H1 (cell line): Measurements from ENCODE around the gene RGS16. TPM values are rescaled to one million over a fixed set of nuclear protein-coding genes. Genes with fewer than 3 reads are reported as not detected.

Experiments used
- CTCF ChIA-PET: fragments of 300-600 bp; sonication (Branson Sonifier 250); formaldehyde crosslinking; loops from one replicate; lab custom pipeline; 2021; ENCODE audit not compliant: partially characterized antibody; lab: Charles Lee
- POLR2A ChIA-PET: fragments of 300-600 bp; sonication (Branson Sonifier 250); formaldehyde crosslinking; loops from one replicate; lab custom pipeline; 2021; ENCODE audit warnings: inconsistent platforms; ENCODE audit not compliant: partially characterized antibody; lab: Charles Lee
- DNase-seq, 2 experiments: peaks; one replicate each; pipeline versions ENCODE4 v3.0.0 to v3.0.0-alpha.2; 2010 to 2022; ENCODE audit warnings: low spot score in 2 of 2, low read depth in 1 of 2, mixed read lengths in 1 of 2
- FAIRE-seq: peaks from 2 replicates; lab custom pipeline; 2011; peaks lifted over from hg19 to GRCh38; lab: Jason Lieb, UNC
- H2AFZ ChIP-seq: 2 replicates; pipeline ENCODE4 v1.8.1; 2012; ENCODE audit warnings: low read length, inconsistent platforms
- H2AK5ac ChIP-seq: 2 replicates; pipeline ENCODE4 v1.6.1; 2013; ENCODE audit warnings: low read depth, low read length
- H2BK120ac ChIP-seq: replicated peaks from 2 replicates; pipeline ENCODE3; 2013; ENCODE audit warnings: low read depth, low read length, inconsistent platforms
- H2BK12ac ChIP-seq: 2 replicates; pipeline ENCODE4 v1.6.1; 2013; ENCODE audit warnings: low read depth, low read length
- H2BK15ac ChIP-seq: 2 replicates; pipeline ENCODE4 v1.6.1; 2013; ENCODE audit warnings: low read length
- H2BK20ac ChIP-seq: 2 replicates; pipeline ENCODE4 v1.6.1; 2013; ENCODE audit warnings: low read length
- H2BK5ac ChIP-seq: 2 replicates; pipeline ENCODE4 v1.6.1; 2013; ENCODE audit warnings: low read depth, low read length
- H3K14ac ChIP-seq: 2 replicates; pipeline ENCODE4 v1.6.1; 2013; ENCODE audit warnings: inconsistent platforms; ENCODE audit not compliant: insufficient read length
- H3K18ac ChIP-seq: 2 replicates; pipeline ENCODE4 v1.6.1; 2013; ENCODE audit warnings: low read length; ENCODE audit errors: extremely low read depth
- H3K23ac ChIP-seq: 2 replicates; pipeline ENCODE4 v1.6.1; 2013; ENCODE audit warnings: inconsistent platforms; ENCODE audit not compliant: insufficient read length
- H3K23me2 ChIP-seq: 2 replicates; pipeline ENCODE4 v1.6.1; 2013; ENCODE audit warnings: low read depth, low read length
- H3K27ac ChIP-seq: 2 replicates; pipeline ENCODE4 v1.6.1; 2011; ENCODE audit warnings: low read depth, low read length, inconsistent platforms
- H3K27me3 ChIP-seq, 4 experiments: replicated peaks in 1 of 4; 1 replicate in 1 of 4; 2 replicates in 3 of 4; pipeline versions ENCODE4 v1.6.1 to v1.8.1; 2011 to 2013; ENCODE audit warnings: low read length in 3 of 4, mild to moderate bottlenecking in 3 of 4, inconsistent platforms in 2 of 4, mixed read lengths in 2 of 4, moderate library complexity in 1 of 4; ENCODE audit not compliant: control insufficient read depth in 3 of 4, insufficient read depth in 3 of 4; ENCODE audit errors: extremely low read depth in 1 of 4
- H3K36me3 ChIP-seq, 4 experiments: 2 replicates each; pipeline versions ENCODE4 v1.6.1 to v1.8.1; 2011 to 2013; ENCODE audit warnings: mild to moderate bottlenecking in 4 of 4, low read length in 3 of 4, moderate library complexity in 2 of 4, control low read depth in 1 of 4, inconsistent platforms in 1 of 4; ENCODE audit not compliant: insufficient read depth in 4 of 4, control insufficient read depth in 2 of 4
- H3K4ac ChIP-seq: replicated peaks from 2 replicates; pipeline ENCODE3; 2013; ENCODE audit warnings: low read length, low read depth, mixed read lengths, inconsistent platforms; ENCODE audit not compliant: insufficient read length
- H3K4me1 ChIP-seq, 4 experiments: replicated peaks in 1 of 4; 1 replicate in 1 of 4; 2 replicates in 3 of 4; pipeline versions ENCODE4 v1.6.1 to v1.8.1; 2011 to 2013; ENCODE audit warnings: low read length in 3 of 4, inconsistent platforms in 2 of 4, mixed read lengths in 1 of 4; ENCODE audit not compliant: insufficient read depth in 4 of 4, control insufficient read depth in 3 of 4
- H3K4me2 ChIP-seq, 2 experiments: 2 replicates each; pipeline versions ENCODE4 v1.6.1 to v1.8.1; 2011 to 2013; ENCODE audit warnings: low read depth in 2 of 2, low read length in 2 of 2, control low read depth in 1 of 2, inconsistent platforms in 1 of 2, mild to moderate bottlenecking in 1 of 2; ENCODE audit not compliant: insufficient read depth in 1 of 2
- H3K4me3 ChIP-seq, 4 experiments: fragments of 200-600, 300-600 bp in 1 of 4; sonication (generic), shearing (Covaris generic), sonication (Bioruptor Twin) in 1 of 4; 2 replicates each; pipeline versions ENCODE4 v1.5.1 to v1.8.1; 2011 to 2016; ENCODE audit warnings: low read length in 4 of 4, low read depth in 3 of 4, control low read depth in 2 of 4, inconsistent platforms in 2 of 4, mild to moderate bottlenecking in 2 of 4, mixed read lengths in 1 of 4, moderate library complexity in 1 of 4; ENCODE audit not compliant: insufficient read depth in 2 of 4; ENCODE audit errors: extremely low read depth in 1 of 4
- H3K56ac ChIP-seq: replicated peaks from 2 replicates; pipeline ENCODE3; 2013; ENCODE audit warnings: low read depth, mild to moderate bottlenecking, mixed read lengths, low read length, inconsistent platforms; ENCODE audit not compliant: insufficient read length
- H3K79me1 ChIP-seq: 2 replicates; pipeline ENCODE4 v1.6.1; 2013; ENCODE audit warnings: low read depth, low read length, control low read depth
- H3K79me2 ChIP-seq, 2 experiments: 2 replicates each; pipeline versions ENCODE4 v1.6.1 to v1.8.1; 2012 to 2013; ENCODE audit warnings: low read length in 2 of 2, mild to moderate bottlenecking in 2 of 2, inconsistent platforms in 1 of 2; ENCODE audit not compliant: insufficient read depth in 2 of 2, control insufficient read depth in 1 of 2
- H3K9ac ChIP-seq, 4 experiments: replicated peaks in 1 of 4; 1 replicate in 1 of 4; 2 replicates in 3 of 4; pipeline versions ENCODE4 v1.6.1 to v1.8.1; 2011 to 2013; ENCODE audit warnings: low read depth in 3 of 4, low read length in 3 of 4, control low read depth in 2 of 4, mild to moderate bottlenecking in 2 of 4, moderate library complexity in 2 of 4, inconsistent platforms in 1 of 4; ENCODE audit errors: extremely low read depth in 1 of 4
- H3K9me3 ChIP-seq, 2 experiments: 2 replicates each; pipeline versions ENCODE4 v1.6.1 to v1.8.1; 2012 to 2013; ENCODE audit warnings: mild to moderate bottlenecking in 2 of 2, moderate library complexity in 2 of 2, control low read depth in 1 of 2, inconsistent platforms in 1 of 2, low read depth in 1 of 2, low read length in 1 of 2, mixed read lengths in 1 of 2; ENCODE audit not compliant: insufficient read depth in 2 of 2
- H4K20me1 ChIP-seq, 2 experiments: replicated peaks in 1 of 2; 2 replicates each; pipeline versions ENCODE3 to v1.8.1; 2011 to 2013; ENCODE audit warnings: inconsistent platforms in 2 of 2, low read length in 2 of 2, mild to moderate bottlenecking in 1 of 2; ENCODE audit not compliant: insufficient read depth in 2 of 2, control insufficient read depth in 1 of 2
- H4K5ac ChIP-seq: 2 replicates; pipeline ENCODE4 v1.6.1; 2013; ENCODE audit warnings: low read length, low read depth, mixed read lengths, inconsistent platforms; ENCODE audit not compliant: insufficient read length
- H4K8ac ChIP-seq: 2 replicates; pipeline ENCODE4 v1.8.0; 2013; ENCODE audit warnings: mild to moderate bottlenecking, moderate library complexity, low read length, inconsistent platforms; ENCODE audit not compliant: insufficient read depth; ENCODE audit errors: extremely low read depth
- H4K91ac ChIP-seq: replicated peaks from 2 replicates; pipeline ENCODE3; 2013; ENCODE audit warnings: low read length, mixed read lengths, inconsistent platforms; ENCODE audit not compliant: insufficient read length
- ASH2L ChIP-seq: fragments of 200-600, 300-600 bp; sonication (generic); IDR thresholded peaks from one replicate; pipeline ENCODE4 v1.7.1; 2017; ENCODE audit warnings: low read length
- BACH1 ChIP-seq: IDR thresholded peaks from 2 replicates; pipeline ENCODE4 v1.6.1; 2012; ENCODE audit warnings: low read length, improper control_type of control experiment
- CBX5 ChIP-seq: fragments of 300-800, 300-1000 bp; sonication (generic); IDR thresholded peaks from 2 replicates; pipeline ENCODE4 v1.7.1; 2016; ENCODE audit warnings: antibody characterized with exemption, low read length, low read depth
- CEBPB ChIP-seq: IDR thresholded peaks from 2 replicates; pipeline ENCODE4 v1.6.1; 2012; ENCODE audit warnings: low read depth, low read length
- CTBP2 ChIP-seq: IDR thresholded peaks from 2 replicates; pipeline ENCODE4 v1.7.0; 2011; ENCODE audit warnings: borderline replicate concordance, mild to moderate bottlenecking, moderate library complexity, mixed read lengths, low read length; ENCODE audit not compliant: insufficient read depth, insufficient read length
- JUN ChIP-seq: IDR thresholded peaks from 2 replicates; pipeline ENCODE4 v1.6.1; 2011; ENCODE audit warnings: low read depth, mild to moderate bottlenecking, improper control_type of control experiment, low read length
- KDM1A ChIP-seq: fragments of 200-600, 300-600 bp; sonication (generic); IDR thresholded peaks from 2 replicates; pipeline ENCODE4 v1.7.1; 2016; ENCODE audit warnings: mild to moderate bottlenecking, low read length, borderline replicate concordance
- KDM5A ChIP-seq: fragments of 200-600 bp; IDR thresholded peaks from 2 replicates; pipeline ENCODE4 v1.7.1; 2012; ENCODE audit warnings: mild to moderate bottlenecking, low read length, inconsistent platforms, mixed read lengths
- PHF8 ChIP-seq: fragments of 200-600 bp; sonication (generic); conservative IDR thresholded peaks from 2 replicates; pipeline ENCODE4 v1.7.1; 2012; ENCODE audit warnings: low read depth, mild to moderate bottlenecking, inconsistent platforms, low read length, moderate library complexity
- RAD21 ChIP-seq, 2 experiments: IDR thresholded peaks in 1 of 2; conservative IDR thresholded peaks in 1 of 2; 2 replicates each; pipeline ENCODE4 v1.6.1; 2011; ENCODE audit warnings: low read depth in 2 of 2, low read length in 2 of 2, improper control_type of control experiment in 1 of 2, inconsistent platforms in 1 of 2, mild to moderate bottlenecking in 1 of 2, moderate library complexity in 1 of 2
- TAF7 ChIP-seq: optimal IDR thresholded peaks from 2 replicates; pipeline ENCODE3; 2011; ENCODE audit warnings: low read depth, mild to moderate bottlenecking, inconsistent platforms, low read length, moderate library complexity, borderline replicate concordance
- TBP ChIP-seq: IDR thresholded peaks from 2 replicates; pipeline ENCODE4 v1.6.1; 2011; ENCODE audit warnings: low read depth, low read length, improper control_type of control experiment
- TCF12 ChIP-seq: IDR thresholded peaks from 2 replicates; pipeline ENCODE4 v1.6.1; 2011; ENCODE audit warnings: low read depth, mild to moderate bottlenecking, low read length
- TEAD4 ChIP-seq: IDR thresholded peaks from 2 replicates; pipeline ENCODE4 v1.6.1; 2012; ENCODE audit warnings: low read depth, low read length, inconsistent platforms, mixed read lengths
- YY1 ChIP-seq: IDR thresholded peaks from 2 replicates; pipeline ENCODE4 v1.6.1; 2011; ENCODE audit warnings: low read depth, mild to moderate bottlenecking, low read length
- WGBS, 2 experiments: shearing (Covaris generic) in 1 of 2; methylation state at CpG; one replicate each; pipeline versions ENCODE4 v1.1.6 to v1.1.7; 2013 to 2015; ENCODE audit warnings: low lambda C conversion rate in 2 of 2, mixed read lengths in 2 of 2, inconsistent platforms in 1 of 2, low coverage in 1 of 2, missing lambda C conversion rate in 1 of 2; ENCODE audit not compliant: insufficient replicate concordance in 2 of 2, insufficient coverage in 1 of 2, insufficient read length in 1 of 2; ENCODE audit errors: extremely low coverage in 1 of 2, missing lambda C conversion rate in 1 of 2; 5-methylcytosine and 5-hydroxymethylcytosine counted together
- polyA plus RNA-seq, 7 experiments: library from polyadenylated mRNA; depleted of rRNA in 3 of 7; stranded (reverse) in 5 of 7; unstranded in 2 of 7; fragments of >200 nt in 5 of 7; fragments of 200-250 nt in 2 of 7; gene quantifications; 1 replicate in 5 of 7; 2 replicates in 1 of 7; 4 replicates in 1 of 7; pipeline versions ENCODE4 v1.2.1 to v1.2.3, GENCODE V29; 2011 to 2013; ENCODE audit warnings: missing spikeins in 2 of 7, mixed read lengths in 2 of 7
- total RNA-seq: library from RNA; stranded (reverse); fragmentation: NEBNext Ultra II Directional; extraction: Animal tissue kit (Norgen Biotek cat#: 25700); gene quantifications from 2 replicates; pipeline ENCODE4 v1.2.1, GENCODE V29; 2021

RGS16 gene
- total and polyA plus RNA-seq, 2 of the 8 experiments (the other 6 are each of a cell fraction or from before 2014, with no cell fraction given): 5.7 to 9.8 TPM

DNA sequence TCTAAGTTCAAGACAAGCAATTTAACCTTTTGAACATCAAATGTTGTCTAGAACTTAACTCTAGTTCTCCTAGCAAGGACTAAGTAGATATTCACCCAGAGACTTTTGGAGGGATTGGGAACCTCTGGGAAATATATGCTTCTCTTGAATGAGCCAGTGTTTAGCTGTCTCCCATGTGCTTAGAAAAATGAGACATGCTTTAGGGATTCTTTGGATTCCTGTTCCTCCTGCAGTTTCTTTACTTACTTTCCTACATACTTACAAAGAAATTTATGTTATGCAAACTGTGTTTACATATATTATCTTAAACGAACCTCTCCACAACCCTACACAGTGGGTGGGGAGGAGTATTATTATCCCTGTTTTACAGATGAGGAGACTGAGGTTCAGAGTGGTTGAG lies 54.4 kb downstream of the RGS16 start:
- H3K18ac ChIP-seq: no peak overlapping the region
- no peak for TF ChIP-seq CEBPB
- TF ChIP-seq PHF8: no peak
- TF ChIP-seq TCF12: no peak
- TF ChIP-seq TBP: no peak
- no peak for TF ChIP-seq YY1
- TF ChIP-seq JUN: no peak
- TF ChIP-seq CTBP2: no peak
- TF ChIP-seq KDM1A: no peak
- TF ChIP-seq TEAD4: no peak
- no peak for TF ChIP-seq TAF7
- TF ChIP-seq ASH2L: no peak
- no peak for TF ChIP-seq CBX5
- TF ChIP-seq BACH1: no peak
- no peak for TF ChIP-seq RAD21 (IDR thresholded peaks at IDR 0.05 in 1 of 2, conservative IDR thresholded peaks at IDR 0.05 in 1 of 2; ENCODE audit: low read depth in 2 of 2, low read length in 2 of 2)
- TF ChIP-seq KDM5A: no peak
- no peak overlapping the region for H3K56ac ChIP-seq
- no peaks in the 10 kb centered on the region for H4K20me1 ChIP-seq
- H3K79me1 ChIP-seq: no peaks in the 10 kb centered on the region
- no peak overlapping the region for H2BK120ac ChIP-seq
- H3K79me2 ChIP-seq: no peaks in the 10 kb centered on the region
- no peak overlapping the region for H3K27ac ChIP-seq
- no peak overlapping the region for H3K4me2 ChIP-seq
- DNase-seq (no peak), FAIRE-seq (no peak)
- H2AK5ac ChIP-seq: no peak overlapping the region
- no peaks in the 10 kb centered on the region for H3K27me3 ChIP-seq
- no peaks in the 10 kb centered on the region; a peak in 1 of 4 replicates for H3K9me3 ChIP-seq
- no peaks in the 10 kb centered on the region for H3K23me2 ChIP-seq
- H2BK12ac ChIP-seq: no peak overlapping the region
- no peaks in the 10 kb centered on the region for H3K36me3 ChIP-seq
- H4K5ac ChIP-seq: no peak overlapping the region
- POLR2A ChIA-PET: no interaction called here
- no peak overlapping the region for H2BK5ac ChIP-seq
- H2AFZ ChIP-seq: no peak overlapping the region
- H2BK15ac ChIP-seq: no peak overlapping the region
- CTCF ChIA-PET: interaction anchor here (0.8 kb wide), 1 partner anchor 51 kb away, joined by 3 read pairs; no protein-coding TSS in a partner anchor
- WGBS, 2 experiments: 81% methylated on average over 1 of the region's 1 CpG; no CpG with 5 or more reads in 1 of the 2 experiments
- no peak overlapping the region for H3K23ac ChIP-seq
- no peak overlapping the region for H4K8ac ChIP-seq
- H2BK20ac ChIP-seq: no peak overlapping the region
- H3K4ac ChIP-seq: no peak overlapping the region
- no peaks in the 10 kb centered on the region for H3K4me1 ChIP-seq
- no peak overlapping the region for H3K14ac ChIP-seq
- H4K91ac ChIP-seq: no peak overlapping the region
- no peak overlapping the region for H3K9ac ChIP-seq
- no peak overlapping the region for H3K4me3 ChIP-seq
